HG02884 (cell line): Measurements from ENCODE around the gene PPIH.
"Not testable (repeated sequence)": the region's sequence is repeated elsewhere in the genome, so short reads cannot be mapped to it uniquely, and the experiment has no call there.

Source experiments
- ATAC-seq: cut with Tn5 transposase; IDR thresholded peaks from one replicate; pipeline ENCODE4 v1.9.1; 2021; ENCODE audit warnings: mild to moderate bottlenecking, moderate library complexity; ENCODE audit not compliant: unreplicated experiment

PPIH gene

DNA sequence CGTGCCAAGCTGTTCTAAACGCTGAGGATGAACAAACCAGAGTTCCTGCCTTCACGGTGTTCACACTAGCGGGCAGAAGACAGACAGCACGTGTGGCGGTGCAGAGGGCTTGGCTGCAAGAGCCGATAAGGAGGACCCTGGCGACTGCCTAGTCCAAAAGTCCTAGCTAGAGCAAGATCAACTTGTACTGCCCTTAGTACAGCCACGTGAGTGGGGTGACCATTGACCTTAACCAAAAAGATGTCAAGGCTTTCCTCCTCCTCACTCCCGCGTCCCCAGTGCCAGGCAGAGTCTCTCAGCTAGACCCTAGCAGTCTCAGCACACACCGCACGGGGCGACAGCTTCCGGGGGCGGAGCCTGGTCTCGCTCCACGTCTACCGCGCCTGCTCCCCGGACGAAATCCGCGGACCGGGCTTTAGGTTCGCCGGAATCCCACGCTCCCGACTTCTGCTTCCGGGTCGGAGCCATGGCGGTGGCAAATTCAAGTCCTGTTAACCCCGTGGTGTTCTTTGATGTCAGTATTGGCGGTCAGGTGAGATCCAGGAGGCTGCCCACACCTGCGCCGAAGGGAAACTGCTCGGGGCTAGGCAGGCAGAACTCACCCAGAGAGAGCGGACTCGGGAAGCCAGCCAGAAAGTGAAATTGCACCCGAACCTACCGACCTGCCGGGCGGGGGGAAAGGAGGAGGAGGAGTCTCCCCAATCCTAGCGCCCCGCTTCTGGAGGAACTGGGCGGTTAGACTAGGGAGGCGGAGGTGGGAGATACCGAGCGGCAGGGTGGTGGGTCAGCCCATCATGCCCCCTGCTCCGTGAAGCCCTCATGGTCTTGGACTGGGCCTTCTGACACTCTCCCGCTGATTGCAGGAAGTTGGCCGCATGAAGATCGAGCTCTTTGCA lies at the start of gene PPIH:
TSS of gene PPIH (plus strand) at position 443 of the 896 bp plus-strand sequence. CDS start at position 467, 24 bp downstream.
- peak; percentile 95 for ATAC-seq

DNA sequence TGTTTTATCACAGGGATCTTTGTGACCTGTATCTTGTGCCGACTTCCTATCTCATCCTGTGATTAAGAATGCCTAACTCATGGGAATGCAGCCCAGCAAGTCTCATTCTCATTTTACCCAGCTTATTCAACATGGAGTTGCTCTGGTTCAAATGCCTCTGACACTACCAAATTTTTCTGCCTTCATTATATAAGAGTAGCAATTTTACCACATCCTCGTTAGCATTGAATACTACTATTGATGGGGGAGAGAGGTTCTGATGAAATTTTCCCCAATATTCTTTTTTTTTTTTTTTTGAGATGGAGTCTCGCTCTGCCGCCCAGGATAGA lies 44.5 kb upstream of the PPIH start:
- ATAC-seq = no peak

DNA sequence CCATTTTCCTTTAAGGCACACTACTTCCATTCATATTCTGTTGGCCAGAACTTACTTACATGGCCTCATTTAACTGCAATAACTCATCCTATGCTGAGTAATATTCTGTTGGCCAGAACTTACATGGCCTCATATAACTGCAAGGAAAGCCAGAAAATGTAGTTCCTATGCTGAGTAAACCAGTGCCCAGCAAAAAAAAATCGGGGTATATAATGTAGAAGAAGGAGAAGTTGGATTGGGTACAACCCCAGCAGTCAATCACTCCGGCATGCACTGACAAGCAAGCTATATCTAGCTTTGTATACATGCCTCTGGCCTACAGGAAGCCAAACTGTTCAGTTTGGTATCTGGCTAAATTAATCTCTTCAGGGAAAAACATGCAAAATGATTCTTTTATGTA lies 39.4 kb upstream of the PPIH start:
- ATAC-seq = no peak

DNA sequence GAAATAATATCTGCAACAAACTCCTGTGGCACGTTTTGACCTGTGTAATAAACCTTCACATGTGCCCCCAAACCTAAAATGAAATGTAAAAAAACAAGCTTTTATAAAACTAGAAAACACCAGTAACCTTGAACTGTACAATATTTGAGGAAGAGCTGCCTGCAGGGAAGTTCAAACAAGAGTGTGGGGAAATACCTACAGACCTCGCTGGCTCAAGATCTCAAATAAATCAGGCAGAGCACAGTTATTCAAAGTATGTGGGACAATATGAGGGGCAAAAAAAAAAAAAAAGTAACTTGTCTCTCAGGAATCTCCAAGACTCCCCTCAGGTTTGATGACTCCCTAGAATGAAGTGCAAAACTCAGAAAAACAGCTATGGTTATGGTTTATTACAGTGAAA lies 37.9 kb upstream of the PPIH start:
- no peak for ATAC-seq

DNA sequence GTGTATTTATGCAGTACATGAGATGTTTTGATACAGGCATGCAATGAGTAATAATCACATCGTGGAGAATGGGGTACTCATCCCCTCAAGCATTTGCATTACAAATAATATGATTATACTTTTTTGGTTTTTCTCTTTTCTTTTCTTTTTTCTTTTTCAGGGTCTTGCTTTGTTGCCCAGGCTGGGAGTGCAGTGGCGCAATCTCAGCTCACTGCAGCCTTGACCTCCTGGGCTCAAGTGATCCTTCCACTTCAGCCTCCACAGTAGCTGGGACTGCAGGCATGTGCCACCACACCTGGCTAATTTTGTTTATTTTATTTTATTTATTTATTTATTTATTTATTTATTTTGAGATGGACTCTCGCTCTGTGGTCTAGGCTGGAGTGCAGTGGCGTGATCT lies 37.0 kb upstream of the PPIH start:
- ATAC-seq = not testable (repeated sequence)

DNA sequence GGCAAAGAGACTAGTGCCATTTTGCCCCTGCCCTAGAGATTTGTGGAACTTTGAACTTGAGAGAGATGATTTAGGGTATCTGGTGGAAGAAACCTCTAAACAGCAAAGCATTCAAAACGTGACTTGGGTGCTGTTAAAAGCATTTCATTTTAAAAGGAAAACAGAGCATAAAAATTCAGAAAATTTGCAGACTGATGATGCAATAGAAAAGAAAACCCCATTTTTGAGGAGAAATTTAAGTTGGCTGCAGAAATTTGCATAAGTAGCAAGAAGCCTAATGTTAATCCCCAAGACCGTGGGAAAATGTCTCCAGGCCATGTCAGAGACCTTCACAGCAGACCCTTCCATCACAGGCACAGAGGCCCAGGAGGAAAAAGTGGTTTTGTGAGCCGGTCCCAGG lies 31.0 kb upstream of the PPIH start:
- ATAC-seq = not testable (repeated sequence)

DNA sequence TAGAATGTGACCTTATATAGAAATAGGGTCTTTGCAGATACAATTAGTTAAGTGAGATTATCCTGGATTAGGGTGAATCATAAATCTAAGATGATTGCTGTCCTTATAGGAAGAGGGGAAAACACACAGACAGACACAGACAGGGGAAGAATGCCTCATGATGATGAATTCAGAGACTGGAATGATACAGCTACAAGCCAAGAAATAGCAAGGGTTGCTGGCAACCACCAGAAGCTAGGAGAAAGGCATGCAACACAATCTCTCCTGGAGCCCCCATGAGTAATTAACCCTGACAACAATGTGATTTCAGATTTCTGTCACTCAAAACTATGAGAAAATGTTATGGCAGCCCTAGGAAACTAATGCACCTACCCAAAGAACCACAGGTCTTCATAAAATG lies 19.1 kb upstream of the PPIH start:
- ATAC-seq = no peak

DNA sequence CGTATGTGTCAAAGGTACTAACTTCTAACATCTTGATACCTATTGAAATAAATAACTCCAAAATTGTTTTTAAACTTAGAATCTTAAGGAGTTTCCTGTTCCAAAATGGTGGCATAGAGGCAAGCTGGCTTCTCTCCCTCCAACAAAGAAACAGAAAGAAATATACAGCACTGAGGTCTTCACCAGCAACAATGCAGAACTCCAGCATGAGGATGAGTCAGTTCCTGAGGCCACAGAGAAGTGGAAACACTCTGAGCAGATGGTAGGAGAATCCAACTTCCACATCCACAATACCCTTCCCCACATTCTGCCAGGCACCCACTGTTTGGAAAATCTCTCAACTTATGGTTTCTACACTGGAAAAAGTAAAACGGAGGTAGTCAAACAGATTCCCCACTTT lies 12.2 kb upstream of the PPIH start:
- ATAC-seq = no peak

DNA sequence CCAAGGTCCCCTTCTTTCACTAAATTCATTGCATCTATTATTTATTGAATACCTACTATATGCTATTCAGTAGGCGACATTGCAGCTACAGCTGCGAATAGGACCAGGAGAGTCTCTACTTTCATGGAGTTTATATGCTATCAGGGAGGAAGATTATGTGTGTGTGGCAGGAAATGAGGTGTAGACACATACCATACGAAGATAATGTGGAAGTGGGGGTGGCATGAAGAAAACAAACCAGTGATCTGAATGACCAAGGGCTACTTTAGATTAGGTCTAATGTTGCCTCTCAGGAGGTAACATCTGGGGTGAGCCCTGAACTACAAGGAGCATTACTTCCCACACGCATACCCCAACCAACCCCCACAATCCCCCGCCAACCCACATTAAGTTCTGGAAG lies 1.0 kb upstream of the PPIH start:
- no peak for ATAC-seq

DNA sequence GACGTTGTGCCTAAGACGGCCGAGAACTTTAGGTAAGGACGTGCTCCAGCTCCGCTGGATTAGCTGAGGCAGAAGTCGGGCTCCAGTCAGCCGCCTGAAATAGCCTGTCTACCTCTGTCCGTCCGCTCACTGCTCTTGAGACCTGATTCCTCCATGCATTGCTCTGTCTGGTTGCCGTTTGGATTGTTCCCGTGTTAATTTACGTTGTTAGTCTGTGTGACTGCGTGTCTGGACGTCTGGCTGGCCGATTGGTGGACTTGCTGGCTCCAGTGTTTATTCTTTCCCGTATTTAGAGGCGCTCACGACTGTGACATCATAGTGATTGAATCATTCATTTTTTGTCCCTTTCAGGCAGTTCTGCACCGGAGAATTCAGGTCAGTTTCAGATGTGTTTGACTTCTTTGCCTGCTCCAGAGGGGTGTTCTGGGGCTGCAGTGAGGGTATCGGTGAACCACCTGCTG lies 684 bp downstream of the PPIH start:
- no peak for ATAC-seq

DNA sequence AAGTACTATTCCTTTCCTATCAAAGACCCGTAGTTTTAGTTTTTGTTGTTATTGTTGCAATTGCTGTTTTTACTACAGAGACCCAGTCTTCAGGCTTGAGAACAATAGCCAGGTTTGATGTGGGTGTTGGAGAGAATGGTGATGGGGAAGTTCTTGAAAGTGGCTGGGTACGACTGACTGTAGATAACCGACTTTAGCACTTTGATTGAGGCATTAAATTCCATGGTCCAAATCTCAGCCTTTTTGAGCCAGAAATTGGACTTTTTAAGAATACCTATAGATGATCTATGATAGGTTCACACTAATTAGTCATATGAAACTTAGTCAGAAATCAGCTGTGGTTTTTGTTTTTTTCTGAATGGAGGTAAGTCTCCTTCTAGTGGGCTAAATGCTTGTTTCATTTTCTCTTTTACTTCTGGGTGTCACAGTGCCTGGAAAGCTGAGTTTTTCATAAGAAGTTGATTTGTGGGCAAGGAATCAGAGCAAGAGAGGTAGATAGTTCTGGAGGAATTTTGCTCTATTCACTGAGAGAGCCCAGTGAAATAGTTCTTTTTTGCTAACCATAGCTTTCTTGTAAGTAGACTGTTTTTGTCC lies 2.8 kb downstream of the PPIH start:
- no peak for ATAC-seq

DNA sequence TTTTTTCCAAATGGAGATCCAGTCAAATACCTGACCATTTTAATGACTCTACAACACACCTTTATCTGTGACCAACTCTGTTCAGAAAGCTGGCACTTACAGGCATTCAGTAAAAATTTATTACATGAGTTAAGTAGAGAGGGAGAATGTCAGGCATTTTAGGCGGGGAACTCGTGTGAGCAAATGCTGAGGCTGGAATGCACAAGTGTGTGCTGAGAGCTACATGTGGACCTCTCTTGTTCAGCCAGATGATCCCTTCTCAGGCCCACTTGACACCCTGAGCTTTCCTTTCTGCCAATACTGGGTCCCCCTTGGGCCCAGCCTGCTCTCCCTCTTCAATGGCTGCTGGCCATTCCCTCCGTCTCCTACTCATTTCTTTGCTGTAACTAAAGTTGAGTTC lies 11.7 kb downstream of the PPIH start:
- ATAC-seq = no peak

DNA sequence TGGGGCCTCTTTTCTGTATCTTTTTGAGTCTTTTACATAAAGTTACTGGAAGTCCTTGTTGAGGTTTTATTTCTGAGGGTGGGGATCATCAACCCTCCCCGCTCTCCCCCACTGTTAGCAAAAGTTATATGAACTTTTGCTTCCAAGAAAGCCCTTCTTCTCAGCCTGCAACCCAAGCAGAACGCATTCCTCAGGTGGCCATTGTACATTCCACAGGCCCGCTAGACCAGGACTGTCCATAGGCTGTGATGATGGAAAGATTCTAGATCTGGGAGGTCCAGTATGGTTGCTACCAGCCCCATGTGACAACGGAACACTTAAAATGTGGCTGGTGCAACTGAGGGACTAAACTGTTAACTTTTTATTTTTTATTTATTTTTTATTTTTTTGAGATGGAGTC lies 12.2 kb downstream of the PPIH start:
- ATAC-seq = no peak

DNA sequence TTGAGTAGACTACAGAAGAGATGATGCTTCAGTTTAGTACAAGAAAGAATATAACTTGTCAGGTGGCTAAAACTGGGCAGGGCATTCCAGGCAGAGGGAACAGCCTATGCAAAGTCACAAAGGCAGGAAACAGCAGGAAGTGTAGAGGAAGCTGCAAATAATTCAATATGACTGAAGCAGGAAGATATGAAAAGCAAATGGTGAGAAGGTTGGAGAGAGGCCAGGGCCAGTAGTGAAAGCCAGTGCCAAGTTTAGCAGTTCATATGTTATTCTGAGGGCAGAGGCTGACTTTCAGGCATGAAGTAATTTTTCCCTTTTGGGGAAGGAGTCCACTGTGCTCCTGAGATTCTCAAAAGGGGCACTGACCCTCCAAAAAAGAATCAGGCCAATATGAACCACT lies 16.0 kb downstream of the PPIH start:
- no peak for ATAC-seq

DNA sequence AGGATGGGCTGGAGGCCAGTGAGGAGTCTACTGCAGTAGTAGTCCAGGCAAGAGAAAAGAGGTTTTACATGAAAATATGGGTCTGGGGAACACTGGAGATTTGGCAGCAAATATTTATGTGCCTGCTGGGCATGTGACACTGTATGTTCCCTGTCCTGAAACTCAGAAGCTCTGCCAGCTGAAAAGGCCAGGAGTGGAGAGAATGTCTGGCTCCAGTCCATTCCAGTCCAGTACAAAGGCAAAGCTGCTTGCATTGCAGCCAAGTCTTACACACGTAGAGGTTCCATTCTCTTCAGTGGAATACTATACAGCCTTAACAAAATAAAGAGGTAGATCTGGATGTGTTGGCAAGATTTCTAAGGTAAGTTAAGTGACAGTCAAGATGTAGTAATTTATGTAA lies 16.5 kb downstream of the PPIH start:
- no peak for ATAC-seq

DNA sequence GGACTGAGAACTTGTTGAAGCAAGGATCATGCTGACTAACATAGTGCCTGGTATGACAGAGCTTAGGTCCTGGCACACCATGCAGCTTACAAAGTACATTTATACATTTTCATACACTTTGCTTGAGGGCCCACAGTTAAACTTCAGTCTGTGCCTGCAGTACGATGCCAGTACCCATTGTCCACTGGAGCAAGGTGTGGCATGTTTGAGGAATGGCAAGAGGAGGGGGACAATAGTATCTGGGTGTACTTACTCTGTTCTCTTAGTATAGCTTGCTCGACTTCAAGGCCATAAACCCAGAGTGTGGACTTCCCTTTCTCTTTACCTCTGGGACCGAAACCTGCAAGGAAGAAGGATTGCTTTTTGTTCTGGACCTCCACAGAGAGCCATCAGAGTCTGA lies 17.2 kb downstream of the PPIH start:
- ATAC-seq = no peak

DNA sequence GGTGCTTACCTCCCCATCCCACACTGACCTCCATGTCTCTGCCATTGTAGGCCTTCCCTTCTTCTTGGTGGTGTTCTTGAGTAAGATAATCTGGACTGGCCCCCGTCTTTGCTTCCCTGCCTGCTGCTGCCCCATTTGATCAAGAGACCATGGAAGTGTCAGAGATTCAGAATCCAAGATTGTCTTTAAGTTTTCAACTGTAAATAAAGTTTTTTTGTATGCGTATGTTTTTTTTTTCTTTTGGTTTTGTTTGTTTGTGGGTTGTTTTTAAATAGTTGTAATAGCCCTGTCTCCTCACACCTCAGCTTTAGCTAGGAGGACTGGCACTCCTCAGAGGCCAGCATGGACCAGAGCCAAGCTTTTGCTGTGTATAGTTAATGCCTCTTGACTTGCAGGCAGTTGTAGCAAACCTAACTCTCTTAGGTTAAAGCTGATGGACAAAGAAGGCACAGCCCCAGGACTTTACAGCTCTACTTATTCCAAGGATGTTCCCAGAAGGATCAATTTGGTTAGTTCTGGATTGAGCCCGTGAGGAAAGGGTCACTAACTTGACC lies 18.4 kb downstream of the PPIH start:
- no peak for ATAC-seq

DNA sequence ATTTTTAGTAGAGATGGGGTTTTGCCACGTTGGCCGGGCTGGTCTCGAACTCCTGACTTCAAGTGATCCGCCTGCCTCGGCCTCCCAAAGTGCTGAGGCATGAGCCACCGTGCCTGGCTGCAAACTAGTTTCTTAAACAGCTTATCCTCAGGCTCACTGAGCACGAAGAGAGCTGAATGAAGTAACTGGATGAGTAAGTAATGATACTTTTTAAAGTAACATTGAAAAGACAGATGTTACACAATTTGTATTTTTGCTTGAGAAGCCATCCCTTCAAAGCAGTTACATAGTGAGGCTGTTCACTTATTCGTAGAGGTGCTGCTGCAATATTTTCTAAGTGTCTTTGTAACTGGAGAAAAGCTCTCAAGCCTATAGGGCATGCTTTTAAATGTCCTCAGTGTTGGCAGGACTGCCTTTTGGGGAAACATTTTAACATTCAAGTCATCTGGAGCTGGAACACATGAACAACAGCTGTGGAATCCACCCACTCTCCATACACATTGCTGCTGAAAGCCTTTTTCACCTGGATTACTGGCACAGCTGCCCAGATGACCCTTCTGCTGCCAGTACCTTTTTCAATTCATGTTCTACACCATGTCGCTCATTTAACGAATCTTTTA lies 21.3 kb downstream of the PPIH start:
- no peak for ATAC-seq

DNA sequence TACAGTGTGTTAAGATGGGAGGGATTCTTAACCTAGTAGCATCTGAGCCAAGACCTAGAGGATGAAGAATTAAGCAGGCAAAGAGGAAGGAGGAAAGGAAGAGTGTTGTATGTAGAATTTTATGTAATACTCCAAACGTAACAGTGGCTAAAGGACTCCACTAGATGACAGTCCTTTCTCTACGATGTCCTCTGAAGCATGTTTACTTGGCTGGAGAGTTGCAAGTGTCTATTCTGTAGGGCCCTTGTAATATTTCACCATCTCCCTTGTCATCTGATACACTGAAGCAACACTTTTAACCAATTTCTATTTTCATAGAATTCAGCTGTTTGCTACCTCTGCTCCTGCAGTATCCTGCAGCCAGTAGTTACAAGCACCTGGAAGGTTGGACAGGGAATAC lies 21.8 kb downstream of the PPIH start:
- no peak for ATAC-seq

DNA sequence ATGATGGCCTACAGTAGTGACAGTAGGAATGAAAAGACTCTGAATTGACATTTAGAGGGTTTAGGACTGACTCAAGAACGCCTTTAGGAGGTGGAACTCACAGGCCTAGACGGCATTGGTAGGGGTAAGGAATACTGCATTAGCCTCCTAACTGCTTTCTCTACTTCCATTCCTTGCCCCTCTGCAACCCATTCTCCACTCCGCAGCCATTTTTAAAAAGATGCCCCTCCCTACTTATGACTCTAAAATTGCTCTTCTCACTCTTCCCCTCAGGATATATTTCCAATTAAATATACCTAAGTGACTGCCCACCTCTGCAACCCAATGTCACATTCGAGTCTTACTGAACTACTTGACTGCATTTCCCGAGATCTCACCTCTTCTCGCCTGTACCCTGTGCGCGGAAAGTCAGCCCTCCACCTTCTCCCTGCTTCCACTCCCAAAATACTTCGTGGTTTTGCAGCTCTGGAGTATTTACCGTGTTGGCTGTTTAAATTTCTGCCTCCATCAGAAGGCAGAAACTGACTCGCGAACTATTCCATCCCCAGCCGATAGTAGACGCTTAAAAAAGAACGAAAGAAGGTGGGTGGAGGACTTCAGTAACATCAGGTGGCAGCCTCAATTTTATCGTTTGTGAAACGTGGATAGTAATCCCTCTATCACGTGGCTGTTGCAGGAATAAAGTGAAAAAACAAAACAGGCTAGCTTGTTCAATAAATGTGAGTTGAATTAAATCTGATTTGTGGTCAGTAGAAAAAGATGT lies 22.9 kb downstream of the PPIH start:
- no peak for ATAC-seq
